Astrocyte of the spinal cord (primary cell): ENCODE results near the gene PSMB7.
A peak's percentile ranks its signal among the peaks of the same experiment; 100 is the strongest.

Source experiments
- DNase-seq: peaks from one replicate; pipeline ENCODE4 v3.0.0; 2011; ENCODE audit warnings: low read depth, low spot score
- H3K4me3 ChIP-seq: 2 replicates; pipeline ENCODE4 v1.5.1; 2011; ENCODE audit warnings: low read depth, mild to moderate bottlenecking, low read length, moderate library complexity
- in situ Hi-C: cut with HindIII; loops from 2 replicates; pipeline ENCODE4 v1.10.0; 2017; ENCODE audit warnings: low sequenced_read_pairs
- TF ChIP-seq, protein P1 (sequence below): IDR thresholded peaks from 2 replicates; pipeline ENCODE4 v1.5.1; 2012; ENCODE audit warnings: low read depth, mild to moderate bottlenecking, low read length, inconsistent platforms

The PSMB7 gene

DNA sequence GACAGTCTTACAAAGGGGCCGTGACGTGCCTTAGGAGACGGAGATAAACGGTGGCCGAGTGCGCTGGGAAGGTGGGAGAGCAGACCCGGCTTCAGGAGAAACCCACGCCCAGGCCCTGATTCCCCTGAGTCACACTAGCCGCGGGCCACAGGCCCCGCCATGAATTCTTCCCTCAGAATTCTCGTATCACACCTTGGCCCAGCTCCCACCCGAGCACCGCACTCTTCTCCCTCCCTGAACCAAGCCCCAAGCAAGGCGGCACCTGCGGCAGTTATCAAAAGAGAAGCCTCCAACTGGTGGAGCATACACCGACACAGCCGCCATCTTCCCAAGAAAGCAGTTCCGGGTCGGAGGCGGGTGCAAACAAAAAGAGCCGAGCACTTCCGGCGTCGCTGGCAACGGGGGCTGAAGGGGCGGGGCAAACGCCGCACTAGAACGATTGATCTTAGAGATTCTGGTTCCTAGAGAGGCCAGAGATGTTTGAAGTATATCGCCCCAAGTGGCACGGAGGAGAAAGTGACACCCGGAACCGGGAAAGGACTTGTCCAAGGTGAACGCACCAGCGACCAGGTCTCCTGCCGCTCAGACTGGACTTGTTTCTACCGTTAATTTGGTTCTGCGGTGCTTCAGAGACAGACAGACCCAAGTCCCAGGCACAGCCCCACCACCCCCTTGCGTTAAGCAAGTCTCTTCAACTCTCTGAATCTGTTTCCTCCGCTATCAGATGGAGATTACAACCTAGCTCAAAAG, at the start of gene PSMB7:
PSMB7 (minus strand) TSS at position 341 of the 750 bp plus-strand sequence; CDS start at position 324, 17 bp downstream.
- in situ Hi-C loops: no loop called here

DNA sequence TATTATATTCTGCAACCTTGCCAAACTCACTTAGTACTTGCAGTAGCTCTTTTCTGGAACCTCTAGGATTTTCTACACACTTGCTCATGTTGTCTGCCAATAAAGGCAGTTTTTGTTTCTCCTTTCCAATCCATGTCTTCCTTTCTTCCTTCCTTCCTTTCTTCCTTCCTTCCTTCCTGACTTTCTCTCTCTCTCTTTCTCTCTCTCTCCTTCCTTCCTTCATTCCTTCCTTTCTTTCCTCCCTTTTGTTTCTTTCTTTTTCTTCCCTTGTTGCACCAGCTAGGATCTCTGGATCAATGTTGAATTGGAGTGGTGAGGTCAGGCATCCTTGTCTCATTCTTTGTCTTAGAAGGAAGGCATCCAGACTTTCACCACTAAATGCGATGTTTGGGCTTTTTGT, 47.5 kb upstream of the PSMB7 start:
- H3K4me3 ChIP-seq: no peak overlapping the region
- in situ Hi-C loops: no loop called here
- no peak for DNase-seq
- TF ChIP-seq, protein P1, sequence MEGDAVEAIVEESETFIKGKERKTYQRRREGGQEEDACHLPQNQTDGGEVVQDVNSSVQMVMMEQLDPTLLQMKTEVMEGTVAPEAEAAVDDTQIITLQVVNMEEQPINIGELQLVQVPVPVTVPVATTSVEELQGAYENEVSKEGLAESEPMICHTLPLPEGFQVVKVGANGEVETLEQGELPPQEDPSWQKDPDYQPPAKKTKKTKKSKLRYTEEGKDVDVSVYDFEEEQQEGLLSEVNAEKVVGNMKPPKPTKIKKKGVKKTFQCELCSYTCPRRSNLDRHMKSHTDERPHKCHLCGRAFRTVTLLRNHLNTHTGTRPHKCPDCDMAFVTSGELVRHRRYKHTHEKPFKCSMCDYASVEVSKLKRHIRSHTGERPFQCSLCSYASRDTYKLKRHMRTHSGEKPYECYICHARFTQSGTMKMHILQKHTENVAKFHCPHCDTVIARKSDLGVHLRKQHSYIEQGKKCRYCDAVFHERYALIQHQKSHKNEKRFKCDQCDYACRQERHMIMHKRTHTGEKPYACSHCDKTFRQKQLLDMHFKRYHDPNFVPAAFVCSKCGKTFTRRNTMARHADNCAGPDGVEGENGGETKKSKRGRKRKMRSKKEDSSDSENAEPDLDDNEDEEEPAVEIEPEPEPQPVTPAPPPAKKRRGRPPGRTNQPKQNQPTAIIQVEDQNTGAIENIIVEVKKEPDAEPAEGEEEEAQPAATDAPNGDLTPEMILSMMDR: no peak

More for the DNA sequence above, at the start of gene PSMB7:
- TF ChIP-seq, protein P1: peak; percentile 83
- DNase-seq: peak; percentile 98
- peak within 1 kb of the TSS; percentile 99 for H3K4me3 ChIP-seq

DNA sequence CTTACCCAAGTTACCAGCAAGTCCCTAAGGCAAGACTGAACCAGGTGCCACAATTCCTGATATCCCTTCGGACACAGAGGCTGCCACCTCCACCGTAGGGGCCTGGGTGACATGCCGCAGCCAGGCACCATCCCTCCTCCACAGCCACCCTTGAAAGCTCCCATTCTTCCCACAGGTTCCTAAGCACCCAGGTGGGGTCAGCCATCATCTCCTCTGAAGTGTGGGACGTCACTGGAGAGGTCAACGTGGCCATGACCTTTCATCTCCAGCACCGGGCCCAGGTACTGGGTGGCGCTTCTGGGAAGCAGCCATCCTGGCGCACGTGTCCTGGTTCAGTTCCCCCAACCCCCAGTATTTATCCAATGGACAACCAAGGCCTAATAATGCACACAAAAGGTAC, 43.2 kb upstream of the PSMB7 start:
- DNase-seq: no peak
- TF ChIP-seq, protein P1: no peak
- no peak overlapping the region for H3K4me3 ChIP-seq
- in situ Hi-C loops: no loop called here

DNA sequence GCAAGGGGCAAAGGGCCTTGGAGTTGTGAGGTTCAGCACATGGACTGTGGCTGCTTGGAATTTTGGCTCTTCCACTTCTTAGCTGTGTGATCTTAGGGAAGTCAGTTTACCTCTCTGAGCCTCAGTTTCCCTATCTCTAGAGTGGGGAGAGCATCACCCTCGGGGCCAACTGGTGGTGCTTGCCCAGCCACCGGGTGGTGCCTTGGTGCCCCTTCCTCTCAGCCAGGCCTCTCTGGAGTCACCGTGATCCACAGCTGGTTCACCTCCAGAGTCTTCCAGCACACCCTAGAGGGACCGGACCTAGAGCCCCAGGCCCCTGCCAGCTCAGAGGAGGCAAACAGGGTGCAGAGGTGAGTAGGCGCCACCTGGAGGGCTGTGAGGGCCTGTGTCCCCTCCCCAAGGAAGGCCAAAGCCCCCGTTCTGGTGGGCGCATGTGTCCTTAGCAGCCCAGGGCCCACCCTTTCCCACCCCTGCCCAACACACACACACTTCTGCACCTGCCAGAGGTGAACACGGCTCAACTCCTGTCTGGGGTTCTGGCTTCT, 42.7 kb upstream of the PSMB7 start:
- in situ Hi-C loops: no loop called here
- H3K4me3 ChIP-seq: no peak overlapping the region
- TF ChIP-seq, protein P1: no peak
- no peak for DNase-seq

DNA sequence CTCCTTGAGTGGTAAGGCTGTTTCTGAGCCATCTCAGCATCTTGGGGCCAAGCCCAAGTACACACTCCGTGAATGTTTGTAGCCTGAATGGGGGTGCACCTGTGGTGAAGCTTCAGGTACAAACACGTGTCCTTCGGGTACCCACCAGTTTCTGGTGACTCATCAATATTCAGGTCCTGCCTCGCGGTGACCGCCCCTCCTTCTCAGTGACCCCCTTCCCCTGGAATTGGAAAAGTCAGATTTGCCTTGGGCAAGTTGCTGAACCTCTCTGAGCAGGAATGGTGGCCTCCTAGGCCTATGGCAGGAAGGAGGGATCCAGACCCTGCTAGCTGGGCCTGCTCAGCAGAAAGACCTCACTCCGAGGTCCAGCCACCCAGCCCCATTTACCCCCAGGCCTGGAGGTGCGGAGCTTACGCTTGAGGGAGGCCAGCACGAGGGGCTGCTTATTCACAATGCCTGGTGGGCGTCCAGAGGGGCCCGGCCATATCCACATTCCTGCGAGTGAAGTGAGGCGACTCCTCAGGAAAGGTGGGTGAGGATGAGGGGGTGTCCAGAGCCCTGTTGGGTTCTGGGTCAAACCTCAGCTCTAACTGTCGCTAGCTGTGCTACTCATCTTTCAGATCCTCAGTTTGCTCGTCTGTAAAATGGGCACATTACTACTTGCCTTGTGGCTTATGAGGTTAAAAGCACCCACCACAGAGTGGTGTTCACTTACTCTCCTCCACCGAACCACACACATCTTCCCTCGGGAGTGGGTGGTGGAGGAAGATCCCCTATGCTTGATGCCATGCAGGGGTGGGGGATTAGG, 42.0 kb upstream of the PSMB7 start:
- H3K4me3 ChIP-seq: no peak overlapping the region
- TF ChIP-seq, protein P1: no peak
- DNase-seq: no peak
- in situ Hi-C loops: no loop called here

DNA sequence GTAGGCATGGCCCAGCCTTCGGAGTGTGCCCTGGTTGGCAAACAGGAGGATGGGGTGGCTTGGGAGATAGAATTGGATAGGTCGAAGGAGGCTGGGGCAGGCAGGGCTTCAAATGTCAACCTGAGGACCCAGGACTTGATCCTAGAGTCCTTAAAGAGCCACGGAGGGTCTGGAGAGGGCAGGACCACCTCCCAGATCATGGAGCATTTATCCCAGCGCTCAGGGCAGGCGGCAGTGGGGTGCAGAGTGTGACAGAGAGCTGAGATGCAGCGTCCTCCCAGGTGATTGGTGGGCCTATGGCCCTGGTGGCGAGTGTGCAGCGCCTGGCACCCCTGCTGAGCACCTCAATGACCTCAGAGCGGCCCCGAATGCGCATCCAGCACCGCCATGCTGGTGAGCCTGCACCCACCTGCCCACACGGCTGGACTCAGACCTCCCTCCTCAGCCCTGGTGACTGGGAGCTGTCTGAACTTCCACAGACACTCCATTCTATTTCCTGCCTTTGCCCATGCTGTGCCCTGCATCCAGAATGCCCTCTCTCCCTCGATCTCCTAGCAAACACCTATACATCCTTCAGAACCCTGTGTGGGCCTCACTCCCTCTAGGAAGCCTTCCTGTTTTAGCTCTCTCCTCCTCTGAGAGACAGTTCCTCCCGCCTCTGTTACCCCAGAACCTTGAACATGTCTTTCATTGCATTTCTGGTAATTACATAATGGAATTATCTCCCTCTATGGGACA, 41.3 kb upstream of the PSMB7 start:
- in situ Hi-C loops: no loop called here

More for the DNA sequence above, 41.3 kb upstream of the PSMB7 start:
- TF ChIP-seq, protein P1: no peak
- no peak for DNase-seq
- H3K4me3 ChIP-seq: no peak overlapping the region
